Measurements from ENCODE around the gene MRPS21. TPM values are rescaled to one million over a fixed set of nuclear protein-coding genes. Genes with fewer than 3 reads are reported as not detected.
"Not testable (repeated sequence)": the region's sequence is repeated elsewhere in the genome, so short reads cannot be mapped to it uniquely, and the experiment has no call there.

The MRPS21 gene
- total RNA-seq, 2 experiments from 2014 or later: 48.5 to 52.0 TPM

DNA sequence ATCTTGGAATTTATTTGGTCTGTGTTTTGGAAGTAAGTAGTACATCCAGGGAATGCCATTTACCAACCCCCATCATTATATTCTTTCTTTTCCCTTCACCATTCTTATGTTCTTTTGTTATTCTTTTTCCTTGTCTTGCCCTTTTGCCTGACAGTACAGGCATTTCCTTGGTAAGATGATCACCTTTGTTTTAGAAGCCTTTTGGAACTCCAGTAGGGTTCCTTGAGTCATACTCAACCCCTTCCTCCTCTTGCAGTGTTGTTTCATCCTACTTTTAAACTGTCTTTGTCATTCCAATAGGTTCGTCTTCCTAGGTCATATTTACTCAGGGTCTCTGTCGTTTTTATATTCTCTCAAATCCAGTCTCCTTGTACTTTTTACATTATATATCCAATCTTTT, 9.2 kb downstream of the MRPS21 start:
- peaks cover 4% of the 10 kb centered on the region for H3K4me1 Mint-ChIP-seq (ENCODE audit: low read depth)
- Histone ChIP-seq H3K27ac (ENCODE audit: low read depth in 1 of 2, low read length in 2 of 2) (no peak overlapping the region), H3K36me3 (ENCODE audit: insufficient read depth, low read length) (peaks cover 34% of the 10 kb centered on the region), H3K9me3 (ENCODE audit: control insufficient read depth in 1 of 2, insufficient read depth in 1 of 2, low read length in 2 of 2) (no peaks in the 10 kb centered on the region), H3K4me3 (ENCODE audit: low read length) (no peak overlapping the region), H3K4me1 (ENCODE audit: insufficient read depth, low read length) (no peaks in the 10 kb centered on the region), H3K27me3 (ENCODE audit: control insufficient read depth in 1 of 2, insufficient read depth in 2 of 2, low read length in 2 of 2) (no peaks in the 10 kb centered on the region)
- H3K27me3 Mint-ChIP-seq: no peaks in the 10 kb centered on the region
- CTCF ChIA-PET: no interaction called here
- TF ChIP-seq, protein P1, sequence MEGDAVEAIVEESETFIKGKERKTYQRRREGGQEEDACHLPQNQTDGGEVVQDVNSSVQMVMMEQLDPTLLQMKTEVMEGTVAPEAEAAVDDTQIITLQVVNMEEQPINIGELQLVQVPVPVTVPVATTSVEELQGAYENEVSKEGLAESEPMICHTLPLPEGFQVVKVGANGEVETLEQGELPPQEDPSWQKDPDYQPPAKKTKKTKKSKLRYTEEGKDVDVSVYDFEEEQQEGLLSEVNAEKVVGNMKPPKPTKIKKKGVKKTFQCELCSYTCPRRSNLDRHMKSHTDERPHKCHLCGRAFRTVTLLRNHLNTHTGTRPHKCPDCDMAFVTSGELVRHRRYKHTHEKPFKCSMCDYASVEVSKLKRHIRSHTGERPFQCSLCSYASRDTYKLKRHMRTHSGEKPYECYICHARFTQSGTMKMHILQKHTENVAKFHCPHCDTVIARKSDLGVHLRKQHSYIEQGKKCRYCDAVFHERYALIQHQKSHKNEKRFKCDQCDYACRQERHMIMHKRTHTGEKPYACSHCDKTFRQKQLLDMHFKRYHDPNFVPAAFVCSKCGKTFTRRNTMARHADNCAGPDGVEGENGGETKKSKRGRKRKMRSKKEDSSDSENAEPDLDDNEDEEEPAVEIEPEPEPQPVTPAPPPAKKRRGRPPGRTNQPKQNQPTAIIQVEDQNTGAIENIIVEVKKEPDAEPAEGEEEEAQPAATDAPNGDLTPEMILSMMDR (IDR thresholded peaks at IDR 0.05): no peak
- H3K27ac Mint-ChIP-seq: no peak overlapping the region
- H3K36me3 Mint-ChIP-seq (ENCODE audit: low read depth): peaks cover 66% of the 10 kb centered on the region
- H3K4me3 Mint-ChIP-seq: no peak overlapping the region
- DNase-seq (no peak), ATAC-seq (ENCODE audit: poor library complexity) (no peak)
- H3K9me3 Mint-ChIP-seq: no peaks in the 10 kb centered on the region
- POLR2A ChIA-PET: no interaction called here
- intact Hi-C loops (cut with DNase I, micrococcal nuclease): no loop called here

GRCh38 chr1:150308585-150308984, 14.9 kb downstream of the MRPS21 start:
- H3K27ac ChIP-seq (ENCODE audit: low read depth in 1 of 2, low read length in 2 of 2); H3K27ac Mint-ChIP-seq; CTCF ChIA-PET; DNase-seq; H3K27me3 ChIP-seq (ENCODE audit: control insufficient read depth in 1 of 2, insufficient read depth in 2 of 2, low read length in 2 of 2); ATAC-seq (ENCODE audit: poor library complexity); H3K27me3 Mint-ChIP-seq; H3K4me3 Mint-ChIP-seq; H3K4me3 ChIP-seq (ENCODE audit: low read length); H3K9me3 Mint-ChIP-seq; intact Hi-C loops (cut with DNase I, micrococcal nuclease); H3K36me3 ChIP-seq (ENCODE audit: insufficient read depth, low read length); H3K4me1 ChIP-seq (ENCODE audit: insufficient read depth, low read length); H3K4me1 Mint-ChIP-seq (ENCODE audit: low read depth); POLR2A ChIA-PET; H3K9me3 ChIP-seq (ENCODE audit: control insufficient read depth in 1 of 2, insufficient read depth in 1 of 2, low read length in 2 of 2): not testable (repeated sequence)
- H3K36me3 Mint-ChIP-seq (ENCODE audit: low read depth): peaks cover 29% of the 10 kb centered on the region

DNA sequence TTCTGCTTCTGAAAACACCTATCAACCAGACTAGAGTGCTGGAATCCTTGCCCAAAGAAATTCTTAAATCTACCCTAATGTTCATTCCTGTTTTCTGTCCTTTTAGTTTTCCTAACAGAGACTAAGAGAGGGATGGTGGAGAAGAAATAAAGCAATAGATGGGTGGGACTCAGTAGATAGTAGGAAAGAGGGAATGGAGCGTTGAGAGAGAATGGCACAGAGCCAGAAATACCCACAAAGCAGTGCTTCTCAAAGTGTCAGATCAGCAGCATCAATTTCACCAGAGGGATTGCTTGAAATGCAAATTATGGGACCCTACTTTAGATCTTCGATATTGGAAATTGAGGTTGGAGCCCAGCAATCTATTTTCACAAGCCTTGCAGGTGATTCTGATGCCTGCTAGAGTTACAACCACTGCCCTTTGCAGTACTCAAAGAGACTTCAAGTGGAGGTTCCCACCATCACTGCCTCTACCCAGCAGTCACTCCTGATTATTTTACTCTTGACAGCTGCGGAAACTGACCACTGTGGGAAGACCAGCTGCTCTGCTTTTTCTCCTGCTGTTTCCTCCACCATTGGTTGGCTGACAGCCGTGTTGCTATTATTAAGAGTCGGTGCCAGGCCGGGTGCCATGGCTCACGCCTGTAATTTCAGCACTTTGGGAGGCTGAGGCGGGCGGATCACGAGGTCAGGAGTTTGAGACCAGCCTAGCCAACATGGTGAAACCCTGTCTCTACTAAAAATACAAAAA, 16.3 kb downstream of the MRPS21 start:
- Mint-ChIP-seq H3K4me3 (no peak overlapping the region), H3K4me1 (ENCODE audit: low read depth) (no peaks in the 10 kb centered on the region), H3K27ac (no peak overlapping the region), H3K36me3 (ENCODE audit: low read depth) (peaks cover 25% of the 10 kb centered on the region), H3K27me3 (no peaks in the 10 kb centered on the region), H3K9me3 (no peaks in the 10 kb centered on the region)
- no peak for ATAC-seq (ENCODE audit: poor library complexity)
- intact Hi-C loops (cut with DNase I, micrococcal nuclease): no loop called here
- TF ChIP-seq, protein P1 (IDR thresholded peaks at IDR 0.05): no peak
- CTCF ChIA-PET: no interaction called here
- H3K9me3 ChIP-seq (ENCODE audit: control insufficient read depth in 1 of 2, insufficient read depth in 1 of 2, low read length in 2 of 2): no peaks in the 10 kb centered on the region
- DNase-seq: no peak
- H3K4me1 ChIP-seq (ENCODE audit: insufficient read depth, low read length): no peaks in the 10 kb centered on the region
- no peak overlapping the region for H3K4me3 ChIP-seq (ENCODE audit: low read length)
- H3K27ac ChIP-seq (ENCODE audit: low read depth in 1 of 2, low read length in 2 of 2): no peak overlapping the region
- H3K27me3 ChIP-seq (ENCODE audit: control insufficient read depth in 1 of 2, insufficient read depth in 2 of 2, low read length in 2 of 2): no peaks in the 10 kb centered on the region
- peaks cover 8% of the 10 kb centered on the region for H3K36me3 ChIP-seq (ENCODE audit: insufficient read depth, low read length)
- POLR2A ChIA-PET: no interaction called here

- no peak overlapping the region for H3K27ac Mint-ChIP-seq
- Histone ChIP-seq H3K9me3 (ENCODE audit: control insufficient read depth in 1 of 2, insufficient read depth in 1 of 2, low read length in 2 of 2) (no peaks in the 10 kb centered on the region), H3K27ac (ENCODE audit: low read depth in 1 of 2, low read length in 2 of 2) (no peak overlapping the region), H3K36me3 (ENCODE audit: insufficient read depth, low read length) (peaks cover 8% of the 10 kb centered on the region), H3K4me3 (ENCODE audit: low read length) (no peak overlapping the region), H3K4me1 (ENCODE audit: insufficient read depth, low read length) (no peaks in the 10 kb centered on the region), H3K27me3 (ENCODE audit: control insufficient read depth in 1 of 2, insufficient read depth in 2 of 2, low read length in 2 of 2) (no peaks in the 10 kb centered on the region)
- DNase-seq (no peak), ATAC-seq (ENCODE audit: poor library complexity) (no peak)
- no peaks in the 10 kb centered on the region for H3K9me3 Mint-ChIP-seq
- H3K4me3 Mint-ChIP-seq: no peak overlapping the region
- intact Hi-C loops (cut with DNase I, micrococcal nuclease): no loop called here
- ChIA-PET POLR2A (interaction anchor here (0.6 kb wide), 1 partner anchor 24 kb away, joined by 3 read pairs; no protein-coding TSS in a partner anchor), CTCF (no interaction called here)
- peaks cover 13% of the 10 kb centered on the region for H3K36me3 Mint-ChIP-seq (ENCODE audit: low read depth)
- no peaks in the 10 kb centered on the region for H3K4me1 Mint-ChIP-seq (ENCODE audit: low read depth)
- no peaks in the 10 kb centered on the region for H3K27me3 Mint-ChIP-seq
- TF ChIP-seq, protein P1 (IDR thresholded peaks at IDR 0.05): no peak
Observed at GRCh38 chr1:150311762-150312161, 18.1 kb downstream of the MRPS21 start.

DNA sequence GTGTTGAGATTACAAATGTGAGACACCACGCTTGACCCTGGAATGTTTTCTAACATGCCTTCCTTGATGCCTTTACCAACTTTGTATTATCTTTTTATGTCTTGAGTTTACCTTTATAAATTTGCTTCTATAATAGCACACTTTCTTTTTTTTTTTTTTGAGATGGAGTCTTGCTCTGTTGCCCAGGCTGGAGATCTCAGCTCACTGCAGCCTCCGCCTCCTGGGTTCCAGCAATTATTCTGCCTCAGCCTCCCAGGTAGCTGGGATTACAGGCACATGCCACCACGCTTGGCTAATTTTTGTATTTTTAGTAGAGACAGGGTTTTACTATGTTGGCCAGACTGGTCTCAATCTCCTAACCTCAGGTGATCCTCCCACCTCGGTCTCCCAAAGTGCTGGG, 21.0 kb downstream of the MRPS21 start:
- H3K36me3 Mint-ChIP-seq (ENCODE audit: low read depth); H3K27me3 ChIP-seq (ENCODE audit: control insufficient read depth in 1 of 2, insufficient read depth in 2 of 2, low read length in 2 of 2); DNase-seq; intact Hi-C loops (cut with DNase I, micrococcal nuclease); H3K4me1 ChIP-seq (ENCODE audit: insufficient read depth, low read length); H3K4me3 ChIP-seq (ENCODE audit: low read length); H3K27ac ChIP-seq (ENCODE audit: low read depth in 1 of 2, low read length in 2 of 2); ATAC-seq (ENCODE audit: poor library complexity); H3K27ac Mint-ChIP-seq; H3K27me3 Mint-ChIP-seq; H3K36me3 ChIP-seq (ENCODE audit: insufficient read depth, low read length); CTCF ChIA-PET; H3K4me1 Mint-ChIP-seq (ENCODE audit: low read depth); POLR2A ChIA-PET; H3K9me3 Mint-ChIP-seq; H3K4me3 Mint-ChIP-seq; H3K9me3 ChIP-seq (ENCODE audit: control insufficient read depth in 1 of 2, insufficient read depth in 1 of 2, low read length in 2 of 2): not testable (repeated sequence)

Data from CD4-positive, alpha-beta T cell (primary cell).